ENCODE data around the gene NONO. TPM values are rescaled to one million over a fixed set of nuclear protein-coding genes. Genes with fewer than 3 reads are reported as not detected.
A peak's percentile ranks its signal among the peaks of the same experiment; 100 is the strongest.
"Not testable (repeated sequence)": the region's sequence is repeated elsewhere in the genome, so short reads cannot be mapped to it uniquely, and the experiment has no call there.

NONO gene
- 100 to 1,000 TPM; 466 to 632 (median 584) TPM for polyA plus RNA-seq (ENCODE audit: insufficient read length in 4 of 4)

- DNase-seq (ENCODE audit: low read depth in 4 of 4, low spot score in 3 of 4) = peak; percentile 94 to 97 (median 96)
Observed at GRCh38 chrX:71283403-71284143, at the start of gene NONO. Gene NONO (plus strand): TSS chrX:71283635. CDS start chrX:71290638, 7,003 bp downstream.

GRCh38 chrX:71235482-71235881 lies 48.0 kb upstream of the NONO start:
- DNase-seq (ENCODE audit: low read depth in 4 of 4, low spot score in 3 of 4) = no peak

GRCh38 chrX:71236836-71237235 lies 46.6 kb upstream of the NONO start:
- DNase-seq (ENCODE audit: low read depth in 4 of 4, low spot score in 3 of 4) = no peak

- no peak for DNase-seq (ENCODE audit: low read depth in 4 of 4, low spot score in 3 of 4)
Observed at GRCh38 chrX:71239781-71240180, 43.7 kb upstream of the NONO start.

GRCh38 chrX:71241301-71241700 lies 42.1 kb upstream of the NONO start:
- no peak for DNase-seq (ENCODE audit: low read depth in 4 of 4, low spot score in 3 of 4)

- DNase-seq (ENCODE audit: low read depth in 4 of 4, low spot score in 3 of 4) = no peak
Observed at GRCh38 chrX:71244359-71245128, 38.9 kb upstream of the NONO start.

GRCh38 chrX:71245159-71245558 lies 38.3 kb upstream of the NONO start:
- no peak for DNase-seq (ENCODE audit: low read depth in 4 of 4, low spot score in 3 of 4)

GRCh38 chrX:71250841-71251240 lies 32.6 kb upstream of the NONO start:
- no peak for DNase-seq (ENCODE audit: low read depth in 4 of 4, low spot score in 3 of 4)

- DNase-seq (ENCODE audit: low read depth in 4 of 4, low spot score in 3 of 4) = no peak
Observed at GRCh38 chrX:71251466-71251973, 31.9 kb upstream of the NONO start.

GRCh38 chrX:71252221-71252620 lies 31.2 kb upstream of the NONO start:
- no peak for DNase-seq (ENCODE audit: low read depth in 4 of 4, low spot score in 3 of 4)

GRCh38 chrX:71253253-71254091 lies 30.0 kb upstream of the NONO start:
- peak in 1 of 4 donors; percentile 36 for DNase-seq (ENCODE audit: low read depth in 4 of 4, low spot score in 3 of 4)

GRCh38 chrX:71254092-71254963 lies 29.1 kb upstream of the NONO start, which contains the start of gene ZMYM3:
Gene ZMYM3 (minus strand): TSS chrX:71254140. CDS start chrX:71253255, 885 bp downstream.
- peak in 2 of 4 donors; percentile 57 to 61 for DNase-seq (ENCODE audit: low read depth in 4 of 4, low spot score in 3 of 4)

GRCh38 chrX:71256051-71256450 lies 27.4 kb upstream of the NONO start:
- no peak for DNase-seq (ENCODE audit: low read depth in 4 of 4, low spot score in 3 of 4)

GRCh38 chrX:71256856-71257255 lies 26.6 kb upstream of the NONO start:
- no peak for DNase-seq (ENCODE audit: low read depth in 4 of 4, low spot score in 3 of 4)

GRCh38 chrX:71268624-71269023 lies 14.8 kb upstream of the NONO start:
- not testable (repeated sequence) for DNase-seq (ENCODE audit: low read depth in 4 of 4, low spot score in 3 of 4)

- DNase-seq (ENCODE audit: low read depth in 4 of 4, low spot score in 3 of 4) = no peak
Observed at GRCh38 chrX:71269801-71270395, 13.5 kb upstream of the NONO start.

GRCh38 chrX:71272313-71272712 lies 11.1 kb upstream of the NONO start:
- DNase-seq (ENCODE audit: low read depth in 4 of 4, low spot score in 3 of 4) = not testable (repeated sequence)

- not testable (repeated sequence) for DNase-seq (ENCODE audit: low read depth in 4 of 4, low spot score in 3 of 4)
Observed at GRCh38 chrX:71281300-71281699, 2.1 kb upstream of the NONO start.
